Posterior cingulate gyrus (tissue), 11 donors: ENCODE measurements around the gene CASK.

Experiments
- DNase-seq, 10 donors: peaks; one replicate each; pipeline versions ENCODE4 v3.0.0 to v3.0.0-alpha.2; 2020 to 2021; ENCODE audit warnings: mixed read lengths in 3 of 10
- intact Hi-C: fragments of 100-400 bp; cut with DNase I; formaldehyde crosslinking; loops from one replicate; pipeline ENCODE4 v1.15.1; 2023

The CASK gene

DNA sequence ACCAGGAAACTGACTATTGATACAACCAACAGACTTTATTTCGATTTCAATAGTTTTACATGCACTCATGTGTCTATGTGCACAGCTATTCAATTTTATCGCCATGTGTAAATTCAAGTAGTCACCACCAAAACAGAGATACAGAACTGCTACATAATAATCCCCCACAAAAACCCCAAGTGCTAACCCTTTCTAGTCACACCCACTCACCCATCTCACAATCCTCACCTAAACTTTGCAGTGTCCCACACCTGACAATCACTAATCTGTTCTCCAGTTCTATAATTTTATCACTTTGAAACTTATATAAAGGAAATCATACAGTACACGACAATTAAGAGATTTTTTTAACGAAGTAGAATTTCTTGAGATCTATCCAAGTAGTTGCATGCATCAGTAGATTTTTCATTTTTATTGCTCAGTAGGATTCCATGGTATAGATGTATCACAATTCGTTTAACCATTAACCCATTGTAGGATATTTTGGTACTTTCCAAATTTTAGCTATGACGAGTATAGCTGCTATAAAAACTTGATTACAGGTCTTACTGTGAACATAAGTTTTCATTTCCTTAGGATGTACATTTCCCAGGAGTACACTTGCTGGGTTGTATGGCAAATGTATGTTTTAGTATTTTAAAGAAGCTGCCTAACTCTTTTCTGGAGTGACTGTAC, 85.9 kb downstream of the CASK start:
- no peak for DNase-seq
- intact Hi-C loops = no loop called here

DNA sequence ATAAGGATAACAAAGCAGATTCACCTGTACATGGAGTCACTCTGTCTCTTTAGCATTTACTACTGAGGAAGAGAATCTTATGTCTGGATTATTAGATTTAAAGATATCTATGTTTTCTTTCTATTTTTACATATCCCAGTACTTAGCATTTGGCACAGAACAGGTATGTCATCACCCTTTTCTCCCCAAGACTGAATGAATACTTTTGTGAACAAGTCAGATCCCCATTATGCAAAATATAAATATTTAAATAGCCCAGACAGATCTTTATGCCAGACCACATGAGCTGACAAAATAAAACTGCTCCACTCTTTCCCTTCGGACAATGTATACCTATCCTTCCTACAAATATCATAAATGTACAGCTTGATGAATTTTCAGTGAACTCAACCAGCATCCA, 94.5 kb downstream of the CASK start:
- no peak for DNase-seq
- intact Hi-C loops = no loop called here

DNA sequence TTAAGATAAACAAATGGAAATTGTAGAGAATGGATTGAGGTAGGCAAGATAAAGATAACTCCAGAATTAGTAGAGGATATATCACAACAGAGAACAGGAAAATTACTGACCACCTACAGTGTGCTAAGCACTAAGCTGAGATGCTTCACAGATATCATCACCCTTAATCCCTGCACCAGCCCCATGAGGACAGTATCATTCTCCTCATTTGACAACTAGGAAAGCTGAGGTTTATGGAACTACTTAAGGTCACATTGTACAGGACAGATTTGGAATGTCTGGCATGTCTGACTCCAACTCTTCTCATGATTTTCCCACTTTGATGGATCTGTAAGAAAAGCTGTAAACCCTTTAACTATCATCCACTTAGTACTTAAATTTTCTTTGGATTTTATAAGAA, 95.5 kb downstream of the CASK start:
- no peak for DNase-seq
- intact Hi-C loops = no loop called here

DNA sequence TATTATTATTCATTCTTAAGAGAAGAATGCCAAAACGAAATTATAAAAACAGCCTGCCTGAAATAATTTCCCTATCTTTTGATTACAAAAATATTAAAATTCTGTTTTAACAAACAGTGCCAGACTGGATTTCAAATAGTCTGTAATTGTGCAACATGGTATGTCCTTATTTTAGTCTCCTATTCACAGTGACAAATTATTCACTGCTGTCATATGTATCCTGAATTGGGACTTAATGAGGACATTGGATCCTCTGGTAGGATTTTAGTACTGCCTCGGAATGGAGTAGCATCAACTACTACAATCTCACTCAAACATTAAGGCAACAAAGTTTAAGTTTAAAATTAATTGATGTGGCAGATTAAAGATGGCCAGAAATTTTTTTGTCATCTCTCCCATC, 97.6 kb downstream of the CASK start:
- intact Hi-C loops = no loop called here
- DNase-seq = no peak

DNA sequence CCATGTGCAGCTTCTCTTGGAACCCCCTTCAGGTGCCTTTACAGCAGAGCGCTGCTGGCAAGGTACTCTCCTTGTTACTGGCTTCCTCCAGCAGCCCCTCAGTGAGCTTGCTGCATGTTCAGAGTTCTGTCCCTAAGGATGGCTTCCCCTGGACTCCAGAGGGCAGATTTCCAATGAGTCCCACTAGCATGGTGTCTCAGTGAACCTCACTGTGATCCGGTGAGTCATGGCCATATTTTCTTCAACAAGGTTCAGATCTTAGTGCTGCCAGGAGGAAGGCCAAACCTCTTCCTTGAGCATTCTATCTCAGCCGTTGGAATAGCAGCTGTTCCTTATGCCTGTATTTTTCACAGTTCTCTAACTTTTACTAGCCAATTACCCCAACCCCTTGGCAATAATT, 98.8 kb downstream of the CASK start:
- intact Hi-C loops = no loop called here
- no peak for DNase-seq

DNA sequence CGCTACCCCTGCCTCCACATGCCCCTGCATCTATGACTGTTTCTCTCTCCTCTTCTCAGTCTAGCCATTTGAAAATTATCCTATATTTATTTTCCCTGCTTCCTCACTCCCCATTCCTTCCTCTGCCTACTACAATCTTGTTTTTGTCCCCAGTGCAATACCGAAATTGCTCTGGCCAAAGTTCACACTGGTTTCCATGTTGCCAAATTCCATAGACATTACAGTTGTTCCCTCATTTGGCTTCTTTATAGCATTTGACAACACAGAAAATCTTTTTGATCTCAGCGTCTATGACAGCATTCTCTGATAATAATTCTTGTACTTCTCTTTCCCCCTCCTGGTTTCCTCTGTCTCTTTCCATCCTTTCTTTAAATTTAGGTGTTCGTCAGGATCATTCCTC, 100.0 kb downstream of the CASK start:
- DNase-seq = no peak
- intact Hi-C loops = no loop called here

GRCh38 chrX:41822892-41823291, 100.5 kb downstream of the CASK start:
- DNase-seq = no peak
- intact Hi-C loops = no loop called here

DNA sequence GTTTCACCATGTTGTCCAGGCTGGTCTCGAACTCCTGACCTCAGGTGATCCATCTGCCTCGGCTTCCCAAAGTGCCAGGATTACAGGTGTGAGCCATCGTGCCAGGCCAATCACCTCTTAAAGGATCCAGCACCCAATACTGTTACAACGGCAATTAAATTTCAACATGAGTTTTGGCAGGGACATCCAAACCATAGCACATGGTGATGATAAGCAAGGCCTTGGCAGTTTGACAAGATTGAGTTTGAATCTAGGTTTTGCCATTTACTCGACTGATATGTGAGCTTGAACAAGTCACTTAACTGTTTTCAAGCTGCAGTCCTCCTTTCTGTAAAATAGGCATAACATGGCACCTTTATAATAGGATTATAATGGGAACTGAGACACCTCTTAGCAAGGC, 115.3 kb downstream of the CASK start:
- DNase-seq = no peak
- intact Hi-C loops = no loop called here

DNA sequence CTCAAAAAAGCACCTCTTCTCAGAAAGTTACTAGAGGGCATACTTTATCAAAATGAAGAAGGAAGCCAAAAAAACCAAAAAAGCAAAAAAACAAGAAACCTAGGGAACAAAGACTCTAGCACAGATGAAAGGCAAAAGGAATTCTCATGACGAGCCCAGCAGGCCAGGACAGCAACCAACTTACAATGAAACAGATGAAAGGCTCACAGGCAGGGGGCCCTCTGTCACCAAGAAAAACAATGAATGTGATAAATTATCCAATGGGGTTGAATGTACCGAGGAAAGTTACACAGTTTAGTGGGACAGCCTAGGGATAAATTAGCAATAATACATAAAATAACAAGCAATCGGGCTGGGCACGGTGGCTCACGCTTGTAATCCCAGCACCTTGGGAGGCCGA, 120.4 kb downstream of the CASK start:
- intact Hi-C loops = no loop called here
- DNase-seq = no peak

- intact Hi-C loops = loop anchor here (5.0 to 10.0 kb wide), 2 partner anchors 1758 to 1955 kb away; no protein-coding TSS in a partner anchor
- DNase-seq = no peak
Measured at GRCh38 chrX:41799661-41800060, 123.7 kb downstream of the CASK start.

DNA sequence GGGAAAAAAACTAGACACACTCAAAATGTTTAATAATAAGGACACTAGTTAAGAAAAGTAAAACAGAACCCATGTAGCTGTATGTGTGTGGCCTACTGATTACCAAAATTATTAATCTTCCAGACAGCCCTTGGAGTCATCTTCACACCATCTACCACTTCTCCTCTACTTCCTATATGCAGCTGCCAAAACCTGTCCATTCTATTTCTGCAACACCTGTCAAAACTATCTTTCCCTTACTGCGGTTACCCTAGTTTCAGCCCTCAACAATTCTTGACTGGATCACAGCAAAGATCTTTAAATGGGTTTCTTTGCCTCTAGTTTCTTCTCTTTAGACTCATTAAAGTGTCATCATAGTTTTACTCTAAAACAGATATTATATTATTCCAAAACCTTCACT, 126.8 kb downstream of the CASK start:
- no peak for DNase-seq
- intact Hi-C loops = loop anchor here (5.0 to 10.0 kb wide), 2 partner anchors 1761 to 1958 kb away; no protein-coding TSS in a partner anchor

GRCh38 chrX:41796046-41796445, 127.3 kb downstream of the CASK start:
- intact Hi-C loops = loop anchor here (5.0 to 10.0 kb wide), 2 partner anchors 1761 to 1959 kb away; no protein-coding TSS in a partner anchor
- DNase-seq = no peak

- intact Hi-C loops = no loop called here
- DNase-seq = no peak
Measured at GRCh38 chrX:41789374-41789773, 134.0 kb downstream of the CASK start.

DNA sequence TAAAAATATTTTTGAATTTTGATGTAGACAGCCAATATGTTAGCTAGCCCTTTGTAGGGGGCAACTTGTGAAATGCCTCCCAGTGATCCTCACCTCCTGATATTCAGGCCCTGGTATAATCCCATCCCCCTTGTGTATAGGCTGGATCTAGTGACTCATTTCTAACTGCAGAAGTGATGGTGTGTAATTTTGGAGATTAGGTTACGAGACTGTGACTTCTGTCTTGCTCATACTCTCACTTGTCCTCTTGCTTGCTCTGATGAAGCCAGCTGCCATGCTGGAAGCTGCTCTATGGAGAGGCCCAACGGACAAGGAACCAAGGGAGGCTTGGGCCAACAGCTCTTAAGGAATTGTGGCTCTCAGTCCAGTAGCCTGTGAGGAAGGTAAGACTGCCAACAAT, 137.7 kb downstream of the CASK start:
- intact Hi-C loops = no loop called here

DNA sequence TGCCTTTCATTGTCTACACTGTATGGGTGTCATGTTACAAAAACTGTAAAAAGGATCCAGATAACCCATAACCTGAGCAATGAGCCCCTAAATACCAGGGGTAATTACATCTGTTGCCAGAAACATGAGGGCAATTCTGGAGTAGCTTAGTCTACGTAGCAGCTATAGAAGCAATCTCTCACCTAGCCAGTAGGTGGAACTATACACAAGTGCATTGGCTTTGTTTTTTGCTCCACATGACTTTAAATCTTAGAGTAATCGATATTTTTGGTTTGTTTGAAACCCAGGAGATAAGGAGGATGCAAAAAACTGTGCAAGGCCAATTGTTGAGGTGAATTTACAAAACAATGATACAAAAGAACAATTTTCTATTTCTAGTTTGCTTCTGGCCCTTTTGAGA, 141.9 kb downstream of the CASK start:
- intact Hi-C loops = loop anchor here (5.0 kb wide), 1 partner anchor 1776 kb away; no protein-coding TSS in a partner anchor

More for the DNA sequence above, 137.7 kb downstream of the CASK start:
- DNase-seq = no peak

GRCh38 chrX:41779941-41780340, 143.4 kb downstream of the CASK start:
- DNase-seq = no peak
- intact Hi-C loops = loop anchor here (5.0 kb wide), 1 partner anchor 1777 kb away; no protein-coding TSS in a partner anchor

More for the DNA sequence above, 141.9 kb downstream of the CASK start:
- no peak for DNase-seq

DNA sequence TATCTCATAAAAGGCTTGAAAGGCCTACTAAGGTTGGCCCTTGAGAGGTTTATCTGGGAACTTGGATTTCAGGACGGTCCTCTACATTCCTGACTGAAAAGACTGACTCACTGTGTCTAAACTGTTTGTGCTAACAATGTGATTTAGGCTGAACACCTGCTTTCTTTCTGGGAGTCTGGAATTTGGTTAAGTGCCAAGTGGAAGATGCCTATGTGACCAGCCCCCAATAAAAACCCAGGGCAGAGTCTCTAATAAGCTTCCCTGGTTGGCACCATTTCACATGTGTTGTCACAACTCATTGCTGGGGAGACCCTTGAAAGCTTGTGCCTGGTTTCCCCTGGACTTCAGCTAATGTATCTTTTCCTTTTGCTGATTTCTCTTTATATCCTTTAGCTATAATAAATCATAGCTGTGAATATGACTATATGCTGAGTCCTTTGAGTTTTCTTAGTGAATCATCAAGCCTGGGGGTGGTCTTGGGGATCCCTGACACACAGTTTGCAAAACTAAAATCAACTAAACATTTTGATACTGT, 144.3 kb downstream of the CASK start:
- DNase-seq = no peak
- intact Hi-C loops = no loop called here

GRCh38 chrX:41761702-41762101, 161.7 kb downstream of the CASK start:
- intact Hi-C loops = loop anchor here (10.0 kb wide), 1 partner anchor 207 kb away; no protein-coding TSS in a partner anchor
- no peak for DNase-seq

DNA sequence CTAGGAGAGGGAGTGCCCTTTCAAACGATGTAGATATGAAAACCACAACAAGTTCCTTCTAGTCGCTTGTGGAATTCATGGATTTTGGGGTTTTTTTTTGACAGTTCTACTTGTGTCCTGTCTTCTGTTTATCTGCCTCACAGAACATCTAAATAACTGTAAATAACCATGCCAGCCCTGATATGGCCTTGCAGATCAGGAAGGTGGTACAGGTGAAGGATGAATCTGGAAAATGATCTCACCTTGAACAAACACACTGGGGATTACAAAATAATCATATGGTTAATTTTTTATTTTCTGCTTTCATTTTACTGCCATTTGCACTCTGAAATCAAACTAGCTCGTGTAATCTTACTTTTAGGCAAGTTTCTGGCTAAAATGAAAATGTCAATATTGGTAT, 162.2 kb downstream of the CASK start:
- DNase-seq = no peak
- intact Hi-C loops = loop anchor here (10.0 kb wide), 1 partner anchor 206 kb away; no protein-coding TSS in a partner anchor

GRCh38 chrX:41759817-41760216, 163.5 kb downstream of the CASK start:
- no peak for DNase-seq
- intact Hi-C loops = loop anchor here (10.0 kb wide), 1 partner anchor 205 kb away; no protein-coding TSS in a partner anchor

DNA sequence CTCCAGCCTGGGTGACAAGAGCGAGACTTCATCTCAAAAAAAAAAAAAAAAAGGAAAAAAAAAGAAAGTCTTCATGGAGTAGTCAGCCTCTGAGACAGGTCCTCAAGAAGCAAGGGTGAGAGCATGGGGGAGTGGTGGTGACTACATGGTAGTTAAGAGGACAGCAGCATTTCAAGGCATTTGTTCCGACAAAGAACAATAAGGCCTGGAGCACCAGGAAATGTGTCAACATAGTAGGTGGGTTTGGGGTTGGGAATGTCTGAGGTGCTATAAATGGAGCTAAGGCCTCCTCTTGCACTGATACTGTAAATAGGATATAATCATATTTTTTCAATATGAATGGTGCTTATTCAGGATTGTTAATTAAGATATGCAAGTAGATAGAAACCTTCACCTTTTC, 165.0 kb downstream of the CASK start:
- no peak for DNase-seq
- intact Hi-C loops = no loop called here

DNA sequence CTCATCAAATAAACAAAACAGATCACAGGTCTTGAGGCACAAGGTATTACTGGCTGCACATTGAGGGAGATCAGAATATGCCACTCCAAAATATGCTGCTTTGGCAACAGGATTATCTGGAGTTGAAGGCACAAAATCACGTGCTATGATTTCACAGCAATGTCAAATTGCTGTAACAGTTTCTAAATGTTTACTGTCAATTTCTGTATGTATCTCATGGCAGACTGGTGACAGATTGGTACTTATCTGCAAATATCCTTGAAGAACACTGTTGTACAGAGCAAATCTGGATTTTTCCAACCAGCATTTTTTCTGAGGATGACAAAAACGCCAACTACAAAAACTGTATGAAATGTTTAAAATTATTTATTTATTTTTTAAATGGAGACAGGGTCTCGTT, 172.6 kb downstream of the CASK start:
- intact Hi-C loops = loop anchor here (5.0 kb wide), 1 partner anchor 63 kb away; the partner anchor contains the start of gene GPR34
- DNase-seq = no peak
